Adipocyte (in vitro differentiated cells): ENCODE data around the gene CPTP.

ENCODE experiments used
- DNase-seq: peaks from one replicate; pipeline ENCODE4 v3.0.0-alpha.2; 2015; ENCODE audit warnings: low read depth
- H3K27me3 ChIP-seq: replicated peaks from 2 replicates; pipeline ENCODE4 v1.7.0; 2013; ENCODE audit warnings: mild to moderate bottlenecking, low read length, moderate library complexity; ENCODE audit not compliant: control insufficient read depth, insufficient read depth
- H3K36me3 ChIP-seq: 2 replicates; pipeline ENCODE4 v1.7.0; 2013; ENCODE audit warnings: low read length, mild to moderate bottlenecking, moderate library complexity; ENCODE audit not compliant: control insufficient read depth, insufficient read depth, severe bottlenecking
- H3K4me1 ChIP-seq: 2 replicates; pipeline ENCODE4 v1.7.0; 2013; ENCODE audit warnings: mild to moderate bottlenecking, low read length, moderate library complexity; ENCODE audit not compliant: control insufficient read depth, insufficient read depth
- H3K4me3 ChIP-seq: 2 replicates; pipeline ENCODE4 v1.7.0; 2013; ENCODE audit warnings: mild to moderate bottlenecking, low read length, moderate library complexity
- H3K9ac ChIP-seq: 2 replicates; pipeline ENCODE4 v1.7.0; 2013; ENCODE audit warnings: mild to moderate bottlenecking, low read length, moderate library complexity
- H3K9me3 ChIP-seq: 2 replicates; pipeline ENCODE4 v1.7.0; 2013; ENCODE audit warnings: mild to moderate bottlenecking, low read length, moderate library complexity; ENCODE audit not compliant: control insufficient read depth

Gene CPTP

GRCh38 chr1:1324524-1325287 is at the start of gene CPTP, which contains the start of gene INTS11:
TSS of gene CPTP (plus strand) at chr1:1324802. CDS start at chr1:1326911, 2,109 bp downstream.
TSS of gene INTS11 (minus strand) at chr1:1324660. CDS start at chr1:1324608, 52 bp downstream.
- Histone ChIP-seq H3K4me1 (peaks cover 27% of the 10 kb centered on the region), H3K9ac (peak within 1 kb of the TSS; percentile 93), H3K27me3 (no peaks in the 10 kb centered on the region), H3K9me3 (no peaks in the 10 kb centered on the region), H3K36me3 (peaks cover 10% of the 10 kb centered on the region), H3K4me3 (peak within 1 kb of the TSS; percentile 85)
- DNase-seq, result peak; percentile 98

- Histone ChIP-seq H3K9ac (peak overlapping the region; percentile 85), H3K27me3 (no peaks in the 10 kb centered on the region), H3K36me3 (no peaks in the 10 kb centered on the region), H3K4me1 (peaks cover 32% of the 10 kb centered on the region), H3K9me3 (no peaks in the 10 kb centered on the region), H3K4me3 (peak overlapping the region; percentile 84)
- no peak for DNase-seq
Measured at GRCh38 chr1:1274931-1275431, 49.6 kb upstream of the CPTP start.

- no peaks in the 10 kb centered on the region for H3K27me3 ChIP-seq
- no peak overlapping the region for H3K9ac ChIP-seq
- peaks cover 23% of the 10 kb centered on the region for H3K4me1 ChIP-seq
- H3K36me3 ChIP-seq, result no peaks in the 10 kb centered on the region
- no peak for DNase-seq
- H3K4me3 ChIP-seq, result no peak overlapping the region
- no peaks in the 10 kb centered on the region for H3K9me3 ChIP-seq
Measured at GRCh38 chr1:1275836-1276235, 48.8 kb upstream of the CPTP start.

GRCh38 chr1:1278620-1279019 is 46.0 kb upstream of the CPTP start:
- H3K36me3 ChIP-seq, result no peaks in the 10 kb centered on the region
- no peak for DNase-seq

GRCh38 chr1:1279028-1279427 is 45.6 kb upstream of the CPTP start:
- Histone ChIP-seq H3K27me3 (no peaks in the 10 kb centered on the region), H3K36me3 (no peaks in the 10 kb centered on the region), H3K9me3 (no peaks in the 10 kb centered on the region), H3K4me3 (no peak overlapping the region), H3K4me1 (peaks cover 6% of the 10 kb centered on the region), H3K9ac (no peak overlapping the region)
- no peak for DNase-seq

More at GRCh38 chr1:1278620-1279019, 46.0 kb upstream of the CPTP start:
- no peaks in the 10 kb centered on the region for H3K9me3 ChIP-seq
- H3K4me3 ChIP-seq, result no peak overlapping the region
- H3K9ac ChIP-seq, result no peak overlapping the region
- H3K27me3 ChIP-seq, result no peaks in the 10 kb centered on the region
- peaks cover 6% of the 10 kb centered on the region for H3K4me1 ChIP-seq

GRCh38 chr1:1280782-1281481 is 43.7 kb upstream of the CPTP start:
- DNase-seq, result no peak
- no peaks in the 10 kb centered on the region for H3K36me3 ChIP-seq

GRCh38 chr1:1281533-1282321 is 42.9 kb upstream of the CPTP start:
- no peak overlapping the region for H3K4me3 ChIP-seq
- H3K36me3 ChIP-seq, result no peaks in the 10 kb centered on the region
- peaks cover 17% of the 10 kb centered on the region for H3K27me3 ChIP-seq
- no peak overlapping the region for H3K9ac ChIP-seq
- no peaks in the 10 kb centered on the region for H3K9me3 ChIP-seq
- DNase-seq, result no peak
- H3K4me1 ChIP-seq, result no peaks in the 10 kb centered on the region

More at GRCh38 chr1:1280782-1281481, 43.7 kb upstream of the CPTP start:
- H3K9me3 ChIP-seq, result no peaks in the 10 kb centered on the region
- H3K4me3 ChIP-seq, result no peak overlapping the region
- no peak overlapping the region for H3K9ac ChIP-seq
- H3K4me1 ChIP-seq, result no peaks in the 10 kb centered on the region
- peaks cover 14% of the 10 kb centered on the region for H3K27me3 ChIP-seq

GRCh38 chr1:1282998-1283397 is 41.6 kb upstream of the CPTP start:
- Histone ChIP-seq H3K9ac (no peak overlapping the region), H3K9me3 (no peaks in the 10 kb centered on the region), H3K4me1 (no peaks in the 10 kb centered on the region), H3K4me3 (no peak overlapping the region), H3K36me3 (no peaks in the 10 kb centered on the region), H3K27me3 (peaks cover 22% of the 10 kb centered on the region)
- DNase-seq, result no peak

GRCh38 chr1:1283821-1284220 is 40.8 kb upstream of the CPTP start:
- DNase-seq, result no peak
- Histone ChIP-seq H3K4me3 (no peak overlapping the region), H3K27me3 (peaks cover 22% of the 10 kb centered on the region), H3K36me3 (no peaks in the 10 kb centered on the region), H3K4me1 (no peaks in the 10 kb centered on the region), H3K9ac (no peak overlapping the region), H3K9me3 (no peaks in the 10 kb centered on the region)

- no peak for DNase-seq
- Histone ChIP-seq H3K4me1 (no peaks in the 10 kb centered on the region), H3K4me3 (no peak overlapping the region), H3K9me3 (no peaks in the 10 kb centered on the region), H3K9ac (no peak overlapping the region), H3K27me3 (peaks cover 22% of the 10 kb centered on the region), H3K36me3 (no peaks in the 10 kb centered on the region)
Measured at GRCh38 chr1:1284221-1285101, 40.1 kb upstream of the CPTP start.
